ENCODE measurements around the gene KIAA0513.

The KIAA0513 gene

DNA sequence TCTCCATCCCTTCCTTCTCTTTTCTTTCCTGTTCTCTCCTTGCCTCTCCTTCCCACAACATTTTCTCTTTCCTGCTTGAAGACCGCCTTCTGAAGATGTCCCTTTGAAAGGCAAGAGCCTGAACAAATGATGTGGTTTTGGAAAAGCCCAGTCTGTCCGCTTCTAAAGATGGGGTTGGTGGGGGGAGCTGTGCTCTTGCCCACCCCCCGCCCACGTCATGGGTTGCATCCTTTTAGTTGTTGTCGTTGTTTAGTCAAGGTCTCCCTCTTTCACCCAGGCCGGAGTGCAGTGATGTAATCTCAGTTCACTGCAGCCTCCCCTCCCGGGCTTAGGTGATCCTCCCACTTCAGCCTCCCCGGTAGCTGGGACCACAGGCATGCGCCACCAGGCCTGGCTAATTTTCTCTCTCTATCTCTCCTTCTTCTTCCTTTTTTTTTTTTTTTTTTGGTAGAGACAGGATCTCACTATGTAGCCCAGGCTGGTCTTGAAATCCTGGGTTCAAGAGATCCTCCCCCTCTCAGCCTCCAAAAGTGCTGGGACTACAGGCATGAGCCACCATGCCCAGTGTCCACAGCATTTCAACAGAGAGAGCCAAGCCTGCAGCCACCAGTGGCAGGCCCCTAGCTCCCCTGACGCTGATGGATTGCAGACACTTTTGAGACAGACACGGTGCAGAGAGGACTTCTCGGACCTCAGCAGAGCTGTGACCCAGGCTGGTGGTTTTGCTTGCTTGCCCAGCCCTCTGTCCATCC lies 110.7 kb downstream of the KIAA0513 start:
- H3K27me3 ChIP-seq (replicated peaks), result no peaks in the 10 kb centered on the region
- H3K4me3 ChIP-seq (ENCODE audit: low read depth, low read length), result no peak overlapping the region
- H3K27ac ChIP-seq, result no peak overlapping the region
- no peak for DNase-seq
- H3K36me3 ChIP-seq (replicated peaks), result no peaks in the 10 kb centered on the region
- TF ChIP-seq, protein P1, sequence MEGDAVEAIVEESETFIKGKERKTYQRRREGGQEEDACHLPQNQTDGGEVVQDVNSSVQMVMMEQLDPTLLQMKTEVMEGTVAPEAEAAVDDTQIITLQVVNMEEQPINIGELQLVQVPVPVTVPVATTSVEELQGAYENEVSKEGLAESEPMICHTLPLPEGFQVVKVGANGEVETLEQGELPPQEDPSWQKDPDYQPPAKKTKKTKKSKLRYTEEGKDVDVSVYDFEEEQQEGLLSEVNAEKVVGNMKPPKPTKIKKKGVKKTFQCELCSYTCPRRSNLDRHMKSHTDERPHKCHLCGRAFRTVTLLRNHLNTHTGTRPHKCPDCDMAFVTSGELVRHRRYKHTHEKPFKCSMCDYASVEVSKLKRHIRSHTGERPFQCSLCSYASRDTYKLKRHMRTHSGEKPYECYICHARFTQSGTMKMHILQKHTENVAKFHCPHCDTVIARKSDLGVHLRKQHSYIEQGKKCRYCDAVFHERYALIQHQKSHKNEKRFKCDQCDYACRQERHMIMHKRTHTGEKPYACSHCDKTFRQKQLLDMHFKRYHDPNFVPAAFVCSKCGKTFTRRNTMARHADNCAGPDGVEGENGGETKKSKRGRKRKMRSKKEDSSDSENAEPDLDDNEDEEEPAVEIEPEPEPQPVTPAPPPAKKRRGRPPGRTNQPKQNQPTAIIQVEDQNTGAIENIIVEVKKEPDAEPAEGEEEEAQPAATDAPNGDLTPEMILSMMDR (IDR thresholded peaks at IDR 0.05; ENCODE audit: low read depth, low read length, missing control alignments), result no peak
- in situ Hi-C loops (cut with HindIII; ENCODE audit: low pct_ligation_motif_present, low sequenced_read_pairs), result no loop called here

DNA sequence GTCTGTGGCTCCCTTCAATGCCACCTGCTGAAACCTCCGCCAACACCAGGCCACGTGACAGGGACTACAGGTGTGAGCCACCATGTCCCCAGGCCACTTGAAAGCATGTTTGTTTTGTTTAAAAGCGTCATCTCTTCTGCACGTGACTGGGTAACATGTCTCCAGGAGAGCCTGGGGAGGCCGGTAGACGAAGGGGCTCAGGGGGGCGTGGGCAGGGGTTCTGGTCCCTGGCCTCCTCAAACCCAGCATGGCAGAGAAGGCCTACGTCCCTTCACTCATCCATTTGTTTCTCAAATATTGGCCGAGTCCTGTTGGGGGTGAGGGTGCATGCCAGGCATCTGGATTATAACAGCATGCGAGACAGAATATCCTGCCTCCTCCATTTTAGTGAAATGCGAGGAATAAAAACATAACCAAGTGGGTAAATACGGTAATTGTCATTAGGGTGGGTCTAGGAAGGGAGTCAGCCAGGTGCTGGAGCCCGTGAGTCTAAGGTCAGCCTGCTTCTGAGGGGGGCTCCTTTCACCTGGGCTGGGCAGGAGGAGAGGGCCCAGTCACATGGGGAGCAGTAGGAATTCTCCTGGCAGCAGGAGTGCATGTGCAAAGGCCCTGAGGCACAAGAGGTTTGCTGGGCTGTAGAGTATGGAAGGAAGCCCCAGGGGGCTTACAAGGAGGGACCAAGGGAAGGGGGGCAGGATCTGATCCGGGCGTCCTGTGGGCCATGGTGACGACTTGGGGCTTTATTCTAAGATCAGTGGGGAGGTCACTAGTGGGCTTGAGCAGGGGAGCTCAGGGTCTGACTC lies 111.4 kb downstream of the KIAA0513 start:
- in situ Hi-C loops (cut with HindIII; ENCODE audit: low pct_ligation_motif_present, low sequenced_read_pairs), result no loop called here
- H3K36me3 ChIP-seq (replicated peaks), result no peaks in the 10 kb centered on the region
- TF ChIP-seq, protein P1 (IDR thresholded peaks at IDR 0.05; ENCODE audit: low read depth, low read length, missing control alignments), result no peak
- H3K27ac ChIP-seq, result no peak overlapping the region
- no peak overlapping the region for H3K4me3 ChIP-seq (ENCODE audit: low read depth, low read length)
- H3K27me3 ChIP-seq (replicated peaks), result no peaks in the 10 kb centered on the region
- DNase-seq, result no peak

DNA sequence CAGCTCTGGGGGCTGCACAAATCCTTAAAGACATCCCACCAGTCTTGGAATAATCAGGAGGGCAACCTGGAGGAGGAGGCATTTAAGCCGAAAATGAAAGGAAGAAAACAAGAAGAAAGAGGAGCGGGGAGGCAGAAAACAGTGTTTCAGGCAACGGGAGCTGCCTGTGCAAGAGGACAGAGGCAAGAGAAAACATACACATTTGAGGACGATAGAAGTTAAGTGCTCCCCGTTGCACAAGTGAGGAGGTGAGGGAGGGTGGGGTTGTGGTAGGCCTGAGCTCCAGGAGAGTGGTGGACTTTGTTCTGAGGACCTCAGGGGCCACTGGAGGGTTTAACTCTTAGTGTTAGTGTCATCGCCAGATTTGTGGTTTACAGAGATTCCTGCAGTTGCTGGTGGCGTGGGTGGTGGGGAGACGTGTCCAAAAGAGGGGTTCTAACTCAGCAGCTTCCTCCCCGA lies 112.3 kb downstream of the KIAA0513 start:
- Histone ChIP-seq H3K4me3 (ENCODE audit: low read depth, low read length) (no peak overlapping the region), H3K36me3 (replicated peaks) (no peaks in the 10 kb centered on the region), H3K27me3 (replicated peaks) (no peaks in the 10 kb centered on the region), H3K27ac (no peak overlapping the region)
- no peak for DNase-seq
- TF ChIP-seq, protein P1 (IDR thresholded peaks at IDR 0.05; ENCODE audit: low read depth, low read length, missing control alignments), result no peak
- in situ Hi-C loops (cut with HindIII; ENCODE audit: low pct_ligation_motif_present, low sequenced_read_pairs), result no loop called here

DNA sequence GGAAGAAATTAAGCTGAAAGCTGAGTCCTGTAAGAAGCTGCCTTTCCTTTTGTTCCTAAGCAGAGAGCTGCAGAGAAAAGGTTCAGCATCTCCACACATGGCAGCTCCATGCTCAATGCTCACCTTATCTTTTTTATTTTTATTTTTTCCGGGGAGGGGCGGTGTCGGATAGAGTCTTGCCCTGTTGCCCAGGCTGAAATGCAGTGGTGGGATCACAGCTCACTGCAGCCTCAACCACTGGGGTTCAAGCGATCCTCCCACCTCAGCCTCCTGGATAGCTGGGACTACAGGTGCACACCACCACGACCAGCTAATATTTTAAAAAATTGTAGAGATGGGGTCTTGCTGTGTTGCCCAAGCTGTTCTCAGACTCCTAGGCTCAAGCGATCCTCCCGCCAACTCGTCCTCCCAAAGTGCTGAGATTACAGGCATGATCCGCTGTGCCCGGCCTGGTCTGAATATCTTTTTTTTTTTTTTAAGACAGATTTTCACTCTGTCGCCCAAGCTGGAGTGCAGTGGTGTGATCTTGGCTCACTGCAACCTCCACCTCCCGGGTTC lies 112.9 kb downstream of the KIAA0513 start:
- Histone ChIP-seq H3K4me3 (ENCODE audit: low read depth, low read length) (no peak overlapping the region), H3K27ac (no peak overlapping the region), H3K36me3 (replicated peaks) (no peaks in the 10 kb centered on the region), H3K27me3 (replicated peaks) (no peaks in the 10 kb centered on the region)
- TF ChIP-seq, protein P1 (IDR thresholded peaks at IDR 0.05; ENCODE audit: low read depth, low read length, missing control alignments), result no peak
- no peak for DNase-seq
- in situ Hi-C loops (cut with HindIII; ENCODE audit: low pct_ligation_motif_present, low sequenced_read_pairs), result no loop called here

DNA sequence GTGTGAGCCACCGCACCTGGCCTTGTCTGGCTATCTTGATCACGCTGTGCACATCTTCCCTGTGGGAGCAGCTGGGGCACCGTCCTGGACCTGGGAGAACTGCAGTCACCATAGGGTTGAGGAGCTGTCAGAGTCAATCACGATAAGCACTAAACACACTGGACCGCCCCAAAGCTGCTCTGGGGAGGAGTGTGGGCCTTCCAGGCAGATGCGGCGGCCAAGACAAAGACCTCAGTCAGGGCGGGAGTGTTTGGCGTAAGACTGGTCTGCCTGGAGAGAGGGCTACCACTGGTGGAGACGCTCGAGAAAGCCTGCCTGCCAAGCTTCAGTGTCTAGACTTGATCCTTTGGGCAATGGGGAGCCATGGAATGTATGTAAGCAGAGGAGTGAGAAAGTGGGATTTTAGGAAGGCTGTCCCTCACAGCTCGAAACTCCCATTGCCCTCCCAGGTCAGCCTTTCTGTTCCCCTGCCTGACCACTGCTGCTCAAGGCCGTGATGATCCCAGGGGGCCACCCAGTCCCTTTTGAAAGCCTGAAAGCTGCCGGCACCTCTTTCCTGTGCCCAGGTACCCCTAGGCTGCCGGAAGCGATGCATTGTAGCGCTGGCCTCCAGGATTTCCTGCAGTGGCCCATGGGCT lies 114.0 kb downstream of the KIAA0513 start:
- in situ Hi-C loops (cut with HindIII; ENCODE audit: low pct_ligation_motif_present, low sequenced_read_pairs), result no loop called here
- Histone ChIP-seq H3K27ac (no peak overlapping the region), H3K36me3 (replicated peaks) (no peaks in the 10 kb centered on the region), H3K4me3 (ENCODE audit: low read depth, low read length) (no peak overlapping the region), H3K27me3 (replicated peaks) (no peaks in the 10 kb centered on the region)
- no peak for DNase-seq
- TF ChIP-seq, protein P1 (IDR thresholded peaks at IDR 0.05; ENCODE audit: low read depth, low read length, missing control alignments), result no peak
